ACHN (cell line): Measurements from ENCODE around the gene PLEKHA1.

ENCODE experiments used
- DNase-seq: peaks from one replicate; pipeline ENCODE4 v3.0.0-alpha.2; 2015
- in situ Hi-C: cut with HindIII; loops from 2 replicates; pipeline ENCODE4 v1.10.0; 2017; ENCODE audit warnings: low sequenced_read_pairs, low pct_ligation_motif_present, low pct_unique_long_range_greater_than_20kb

Gene PLEKHA1

GRCh38 chr10:122373721-122374120 lies 787 bp upstream of the PLEKHA1 start:
- in situ Hi-C loops, result no loop called here
- DNase-seq, result peak; percentile 22

GRCh38 chr10:122374859-122375678 lies 561 bp downstream of the PLEKHA1 start:
- in situ Hi-C loops, result no loop called here
- peak; percentile 68 for DNase-seq

GRCh38 chr10:122375679-122376160 lies 1.2 kb downstream of the PLEKHA1 start:
- DNase-seq, result no peak
- in situ Hi-C loops, result no loop called here

- in situ Hi-C loops, result no loop called here
- DNase-seq, result no peak
These were observed 2.0 kb downstream of the PLEKHA1 start for GRCh38 chr10:122376364-122376961.

GRCh38 chr10:122379041-122379440 lies 4.5 kb downstream of the PLEKHA1 start:
- no peak for DNase-seq
- in situ Hi-C loops, result no loop called here

GRCh38 chr10:122379537-122379936 lies 5.0 kb downstream of the PLEKHA1 start:
- no peak for DNase-seq
- in situ Hi-C loops, result no loop called here

GRCh38 chr10:122380703-122381102 lies 6.2 kb downstream of the PLEKHA1 start:
- no peak for DNase-seq
- in situ Hi-C loops, result no loop called here

- in situ Hi-C loops, result no loop called here
- no peak for DNase-seq
These were observed 7.2 kb downstream of the PLEKHA1 start for GRCh38 chr10:122381680-122382079.

- no peak for DNase-seq
- in situ Hi-C loops, result no loop called here
These were observed 12.0 kb downstream of the PLEKHA1 start for GRCh38 chr10:122386514-122386913.

- in situ Hi-C loops, result no loop called here
- DNase-seq, result no peak
These were observed 13.1 kb downstream of the PLEKHA1 start for GRCh38 chr10:122387572-122387971.

- no peak for DNase-seq
- in situ Hi-C loops, result no loop called here
These were observed 13.9 kb downstream of the PLEKHA1 start for GRCh38 chr10:122388287-122388997.

GRCh38 chr10:122390271-122390670 lies 15.8 kb downstream of the PLEKHA1 start:
- in situ Hi-C loops, result no loop called here

GRCh38 chr10:122390679-122391078 lies 16.2 kb downstream of the PLEKHA1 start:
- in situ Hi-C loops, result no loop called here
- no peak for DNase-seq

More at GRCh38 chr10:122390271-122390670, 15.8 kb downstream of the PLEKHA1 start:
- no peak for DNase-seq

GRCh38 chr10:122391875-122392274 lies 17.4 kb downstream of the PLEKHA1 start:
- DNase-seq, result no peak
- in situ Hi-C loops, result no loop called here

GRCh38 chr10:122392835-122393234 lies 18.3 kb downstream of the PLEKHA1 start:
- in situ Hi-C loops, result no loop called here
- DNase-seq, result no peak

- DNase-seq, result no peak
- in situ Hi-C loops, result no loop called here
These were observed 18.8 kb downstream of the PLEKHA1 start for GRCh38 chr10:122393288-122393687.

- in situ Hi-C loops, result no loop called here
- DNase-seq, result no peak
These were observed 28.1 kb downstream of the PLEKHA1 start for GRCh38 chr10:122402548-122403131.

GRCh38 chr10:122404576-122404975 lies 30.1 kb downstream of the PLEKHA1 start:
- in situ Hi-C loops, result no loop called here
- DNase-seq, result no peak
